HEK293T (cell line): Measurements from ENCODE around the gene YPEL2.

ENCODE experiments used
- ARNT ChIP-seq: fragments of 450-650 bp; IDR thresholded peaks from 2 replicates; pipeline ENCODE4 v1.6.1; 2017; ENCODE audit warnings: mild to moderate bottlenecking
- FOXM1 ChIP-seq: fragments of 450-650 bp; IDR thresholded peaks from 2 replicates; pipeline ENCODE4 v1.6.1; 2017; ENCODE audit warnings: mild to moderate bottlenecking, borderline replicate concordance
- PKNOX1 ChIP-seq: fragments of 450-650 bp; IDR thresholded peaks from 2 replicates; pipeline ENCODE4 v1.6.1; 2016

GRCh38 chr17:59410049-59410437 is 78.6 kb downstream of the YPEL2 start:
- no peak for TF ChIP-seq FOXM1
- no peak for TF ChIP-seq ARNT
- no peak for TF ChIP-seq PKNOX1
